ENCODE results near the gene SRSF1.
"Not testable (repeated sequence)": the region's sequence is repeated elsewhere in the genome, so short reads cannot be mapped to it uniquely, and the experiment has no call there.

SRSF1 gene

GRCh38 chr17:57966246-57966645 is 40.8 kb downstream of the SRSF1 start:
- TF ChIP-seq, protein P1, sequence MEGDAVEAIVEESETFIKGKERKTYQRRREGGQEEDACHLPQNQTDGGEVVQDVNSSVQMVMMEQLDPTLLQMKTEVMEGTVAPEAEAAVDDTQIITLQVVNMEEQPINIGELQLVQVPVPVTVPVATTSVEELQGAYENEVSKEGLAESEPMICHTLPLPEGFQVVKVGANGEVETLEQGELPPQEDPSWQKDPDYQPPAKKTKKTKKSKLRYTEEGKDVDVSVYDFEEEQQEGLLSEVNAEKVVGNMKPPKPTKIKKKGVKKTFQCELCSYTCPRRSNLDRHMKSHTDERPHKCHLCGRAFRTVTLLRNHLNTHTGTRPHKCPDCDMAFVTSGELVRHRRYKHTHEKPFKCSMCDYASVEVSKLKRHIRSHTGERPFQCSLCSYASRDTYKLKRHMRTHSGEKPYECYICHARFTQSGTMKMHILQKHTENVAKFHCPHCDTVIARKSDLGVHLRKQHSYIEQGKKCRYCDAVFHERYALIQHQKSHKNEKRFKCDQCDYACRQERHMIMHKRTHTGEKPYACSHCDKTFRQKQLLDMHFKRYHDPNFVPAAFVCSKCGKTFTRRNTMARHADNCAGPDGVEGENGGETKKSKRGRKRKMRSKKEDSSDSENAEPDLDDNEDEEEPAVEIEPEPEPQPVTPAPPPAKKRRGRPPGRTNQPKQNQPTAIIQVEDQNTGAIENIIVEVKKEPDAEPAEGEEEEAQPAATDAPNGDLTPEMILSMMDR (IDR thresholded peaks at IDR 0.05; ENCODE audit: control insufficient read depth, insufficient read depth, low read depth, low read length, missing control alignments): no peak
- no peak overlapping the region for H3K4me3 ChIP-seq (ENCODE audit: control insufficient read depth, low read depth, low read length)
- no peak for DNase-seq (ENCODE audit: low read depth)

- TF ChIP-seq, protein P1 (IDR thresholded peaks at IDR 0.05; ENCODE audit: control insufficient read depth, insufficient read depth, low read depth, low read length, missing control alignments): no peak
- no peak overlapping the region for H3K4me3 ChIP-seq (ENCODE audit: control insufficient read depth, low read depth, low read length)
- DNase-seq (ENCODE audit: low read depth): no peak
Measured at GRCh38 chr17:57965521-57966160, 41.4 kb downstream of the SRSF1 start.

DNA sequence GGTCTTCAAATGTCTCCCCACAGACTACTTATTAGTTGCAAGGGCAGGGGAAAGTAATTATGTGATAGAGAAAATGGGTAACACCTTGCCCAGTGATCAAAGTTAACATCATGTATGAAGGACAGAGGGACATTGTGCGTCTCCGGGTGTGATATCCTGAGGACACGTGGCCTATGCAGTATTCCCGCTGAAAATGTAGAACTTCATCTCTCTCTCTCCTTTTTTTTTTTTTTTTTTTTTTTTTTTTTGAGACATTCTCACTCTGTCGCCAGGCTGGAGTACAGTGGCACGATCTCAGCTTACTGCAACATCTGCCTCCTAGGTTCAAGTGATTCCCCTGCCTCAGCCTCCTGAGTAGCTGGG is 43.9 kb downstream of the SRSF1 start:
- TF ChIP-seq, protein P1 (IDR thresholded peaks at IDR 0.05; ENCODE audit: control insufficient read depth, insufficient read depth, low read depth, low read length, missing control alignments): no peak

DNA sequence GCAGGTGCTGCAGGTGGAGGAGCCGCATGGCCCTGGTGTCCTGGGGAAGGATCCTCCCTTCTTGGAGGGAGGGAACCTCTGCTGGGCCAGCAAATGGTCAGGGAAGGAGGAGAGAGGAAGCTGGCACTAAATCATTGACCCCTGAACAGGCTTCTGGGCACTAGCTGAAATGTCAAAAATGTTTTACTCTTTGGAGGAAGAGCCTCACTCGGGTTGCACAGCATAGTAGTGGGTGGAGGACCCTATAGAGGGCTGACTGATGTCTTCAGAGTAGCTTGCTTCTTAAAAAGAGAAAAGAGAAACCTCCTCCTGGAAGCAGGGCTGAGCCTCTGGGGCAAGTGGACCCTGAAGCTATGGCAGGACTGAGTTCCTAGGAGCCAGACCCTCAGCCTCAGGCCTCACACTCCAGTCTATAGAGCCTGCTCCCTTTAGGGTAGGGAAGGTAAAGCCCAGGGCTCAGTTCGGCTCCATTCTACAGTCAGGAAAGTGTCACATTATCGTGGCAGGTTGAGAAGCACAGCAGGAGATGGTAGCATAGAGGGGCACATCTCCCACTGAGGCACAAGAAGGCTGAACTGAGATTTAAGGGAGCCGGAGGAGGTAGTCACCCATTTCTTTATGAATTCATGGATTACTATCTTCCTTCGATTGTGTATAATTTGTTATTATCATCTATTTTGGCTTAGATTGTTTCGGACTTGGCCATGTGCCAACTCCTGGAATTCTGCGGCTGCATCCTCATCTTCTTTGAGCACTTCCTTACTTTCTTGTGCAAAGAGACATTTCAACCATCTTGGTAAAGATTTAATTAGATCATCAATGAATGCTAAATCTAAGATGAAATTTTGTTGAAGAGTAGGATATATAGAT is 44.5 kb downstream of the SRSF1 start:
- TF ChIP-seq, protein P1 (IDR thresholded peaks at IDR 0.05; ENCODE audit: control insufficient read depth, insufficient read depth, low read depth, low read length, missing control alignments): no peak
- no peak overlapping the region for H3K4me3 ChIP-seq (ENCODE audit: control insufficient read depth, low read depth, low read length)
- no peak for DNase-seq (ENCODE audit: low read depth)

More for the DNA sequence above, 43.9 kb downstream of the SRSF1 start:
- DNase-seq (ENCODE audit: low read depth): no peak
- H3K4me3 ChIP-seq (ENCODE audit: control insufficient read depth, low read depth, low read length): no peak overlapping the region

GRCh38 chr17:57959929-57960328 is 47.1 kb downstream of the SRSF1 start:
- no peak for DNase-seq (ENCODE audit: low read depth)
- H3K4me3 ChIP-seq (ENCODE audit: control insufficient read depth, low read depth, low read length): no peak overlapping the region
- TF ChIP-seq, protein P1 (IDR thresholded peaks at IDR 0.05; ENCODE audit: control insufficient read depth, insufficient read depth, low read depth, low read length, missing control alignments): no peak

DNA sequence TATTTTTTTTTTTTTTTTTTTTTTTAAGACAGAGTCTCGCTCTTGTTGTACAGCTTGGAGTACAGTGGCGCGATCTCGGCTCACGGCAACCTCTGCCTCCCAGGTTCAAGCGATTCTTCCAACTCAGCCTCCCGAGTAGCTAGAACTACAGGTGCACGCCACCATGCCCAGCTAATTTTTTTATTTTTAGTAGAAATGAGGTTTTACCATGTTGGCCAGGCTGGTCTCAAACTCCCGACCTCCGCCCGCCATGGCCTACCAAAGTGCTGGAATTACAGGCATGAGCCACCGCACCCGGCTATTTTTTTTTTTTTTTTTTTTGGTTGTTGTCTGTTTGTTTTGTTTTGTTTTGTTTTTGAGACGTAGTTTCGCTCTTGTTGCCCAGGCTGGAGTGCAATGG is 48.7 kb downstream of the SRSF1 start:
- DNase-seq (ENCODE audit: low read depth): not testable (repeated sequence)

DNA sequence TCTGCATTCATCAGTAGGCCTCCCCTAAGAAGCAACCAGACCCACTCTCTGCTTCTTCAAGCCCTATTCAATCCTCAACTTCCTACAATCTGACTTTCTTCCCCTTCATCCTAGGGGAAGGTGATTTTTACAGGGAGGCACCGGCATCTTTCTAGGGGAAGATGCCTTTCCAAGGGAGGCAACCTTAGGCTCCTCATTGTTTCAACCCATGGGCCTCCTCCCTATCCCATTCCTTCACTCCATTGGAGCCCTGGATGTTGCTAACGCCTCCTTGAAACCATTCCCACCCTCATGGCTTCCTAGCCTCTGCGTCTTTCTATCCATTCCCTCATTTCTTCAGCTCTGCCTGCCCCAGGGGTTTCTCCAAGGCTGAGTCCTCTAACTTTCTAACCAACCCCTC is 49.2 kb downstream of the SRSF1 start:
- no peak overlapping the region for H3K4me3 ChIP-seq (ENCODE audit: control insufficient read depth, low read depth, low read length)
- TF ChIP-seq, protein P1 (IDR thresholded peaks at IDR 0.05; ENCODE audit: control insufficient read depth, insufficient read depth, low read depth, low read length, missing control alignments): no peak
- DNase-seq (ENCODE audit: low read depth): no peak

More for the DNA sequence above, 48.7 kb downstream of the SRSF1 start:
- not testable (repeated sequence) for H3K4me3 ChIP-seq (ENCODE audit: control insufficient read depth, low read depth, low read length)

Measured in AG09309 (cell line).